HEK293T (cell line): ENCODE results near the gene PDCD7.

Experiments used
- CTCF ChIA-PET: fragments of 350-600 bp; formaldehyde crosslinking; extraction: SDS; loops from one replicate; lab custom pipeline; 2021; ENCODE audit warnings: antibody characterized with exemption, inconsistent platforms; lab: Yijun Ruan, JAX
- POLR2A ChIA-PET: fragments of 350-600 bp; formaldehyde crosslinking; extraction: SDS; loops from one replicate; lab custom pipeline; 2020; ENCODE audit warnings: antibody characterized with exemption, inconsistent platforms; lab: Yijun Ruan, JAX
- DNase-seq: peaks from one replicate; pipeline ENCODE4 v3.0.0; 2012; ENCODE audit warnings: mixed read lengths; ENCODE audit errors: extremely low spot score
- ARNT ChIP-seq: fragments of 450-650 bp; IDR thresholded peaks from 2 replicates; pipeline ENCODE4 v1.6.1; 2017; ENCODE audit warnings: mild to moderate bottlenecking
- BHLHE40 ChIP-seq: fragments of 450-650 bp; IDR thresholded peaks from 2 replicates; pipeline ENCODE4 v1.6.1; 2016; ENCODE audit warnings: mild to moderate bottlenecking, moderate library complexity, borderline replicate concordance
- CTBP1 ChIP-seq: fragments of 450-650 bp; IDR thresholded peaks from 2 replicates; pipeline ENCODE4 v1.6.1; 2016; ENCODE audit warnings: borderline replicate concordance
- ELF4 ChIP-seq: fragments of 450-650 bp; IDR thresholded peaks from 2 replicates; pipeline ENCODE4 v1.6.1; 2017; ENCODE audit warnings: antibody characterized with exemption
- FOXA1 ChIP-seq: fragments of 450-650 bp; IDR thresholded peaks from 2 replicates; pipeline ENCODE4 v1.6.1; 2016; ENCODE audit warnings: mild to moderate bottlenecking
- FOXK2 ChIP-seq: fragments of 450-650 bp; IDR thresholded peaks from 2 replicates; pipeline ENCODE4 v1.6.1; 2016; ENCODE audit warnings: mild to moderate bottlenecking
- FOXM1 ChIP-seq: fragments of 450-650 bp; IDR thresholded peaks from 2 replicates; pipeline ENCODE4 v1.6.1; 2017; ENCODE audit warnings: mild to moderate bottlenecking, borderline replicate concordance
- HDGF ChIP-seq: fragments of 450-650 bp; IDR thresholded peaks from 2 replicates; pipeline ENCODE4 v1.6.1; 2017; ENCODE audit warnings: antibody characterized with exemption, borderline replicate concordance
- L3MBTL2 ChIP-seq: fragments of 450-650 bp; conservative IDR thresholded peaks from 2 replicates; pipeline ENCODE4 v1.6.1; 2016; ENCODE audit warnings: mild to moderate bottlenecking
- LEF1 ChIP-seq: fragments of 450-650 bp; IDR thresholded peaks from 2 replicates; pipeline ENCODE4 v1.6.1; 2017; ENCODE audit warnings: mild to moderate bottlenecking, borderline replicate concordance
- NFRKB ChIP-seq: fragments of 450-650 bp; IDR thresholded peaks from 2 replicates; pipeline ENCODE4 v1.6.1; 2016; ENCODE audit warnings: mild to moderate bottlenecking, moderate library complexity
- PKNOX1 ChIP-seq: fragments of 450-650 bp; IDR thresholded peaks from 2 replicates; pipeline ENCODE4 v1.6.1; 2016
- SP1 ChIP-seq: fragments of 450-650 bp; IDR thresholded peaks from 2 replicates; pipeline ENCODE4 v1.6.1; 2017
- SUZ12 ChIP-seq: fragments of 450-650 bp; IDR thresholded peaks from 2 replicates; pipeline ENCODE4 v1.6.1; 2016; ENCODE audit warnings: mild to moderate bottlenecking
- TARDBP ChIP-seq: fragments of 450-650 bp; IDR thresholded peaks from 2 replicates; pipeline ENCODE4 v1.6.1; 2016
- ZNF384 ChIP-seq: fragments of 450-650 bp; IDR thresholded peaks from 2 replicates; pipeline ENCODE4 v1.6.1; 2016

PDCD7 gene

GRCh38 chr15:65085990-65086679, 47.5 kb downstream of the PDCD7 start:
- ChIA-PET CTCF (interaction anchor here (0.6 to 1.8 kb wide), 5 partner anchors 31 to 358 kb away, joined by 3 to 12 read pairs (median 4); no protein-coding TSS in a partner anchor), POLR2A (no interaction called here)
- TF ChIP-seq SP1 (no peak), FOXM1 (no peak), ZNF384 (no peak), FOXA1 (no peak), CTBP1 (no peak), ARNT (no peak), L3MBTL2 (no peak), NFRKB (no peak), BHLHE40 (no peak), LEF1 (no peak), TARDBP (no peak), ELF4 (no peak), HDGF (no peak), FOXK2 (no peak)
- DNase-seq, result peak; percentile 26

- TF ChIP-seq LEF1, result no peak
- POLR2A ChIA-PET, result no interaction called here
- DNase-seq, result no peak
- CTCF ChIA-PET, result interaction anchor here (1.3 to 1.4 kb wide), 2 partner anchors 42 to 185 kb away, joined by 4 read pairs; no protein-coding TSS in a partner anchor
These were observed 48.3 kb downstream of the PDCD7 start for GRCh38 chr15:65085207-65085753.

- CTCF ChIA-PET, result interaction anchor here (1.3 to 1.4 kb wide), 2 partner anchors 42 to 186 kb away, joined by 4 read pairs; no protein-coding TSS in a partner anchor
- POLR2A ChIA-PET, result no interaction called here
- TF ChIP-seq L3MBTL2 (no peak), CTBP1 (no peak), FOXA1 (no peak), FOXK2 (no peak), ELF4 (no peak), BHLHE40 (no peak), ZNF384 (no peak), HDGF (no peak), PKNOX1 (no peak), FOXM1 (no peak), LEF1 (no peak), NFRKB (no peak), SP1 (no peak), ARNT (no peak), TARDBP (no peak), SUZ12 (no peak)
These were observed 49.0 kb downstream of the PDCD7 start for GRCh38 chr15:65084500-65085206.

GRCh38 chr15:65083262-65083701, 50.3 kb downstream of the PDCD7 start:
- TF ChIP-seq ARNT, result no peak
- TF ChIP-seq FOXM1, result no peak
- no peak for TF ChIP-seq PKNOX1
- TF ChIP-seq LEF1, result no peak
- TF ChIP-seq TARDBP, result no peak
- POLR2A ChIA-PET, result interaction anchor here (1.1 kb wide), 1 partner anchor 30 kb away, joined by 4 read pairs; no protein-coding TSS in a partner anchor
- peak; percentile 25 for DNase-seq
- CTCF ChIA-PET, result interaction anchor here (0.5 to 2.2 kb wide), 5 partner anchors 22 to 52 kb away, joined by 3 to 15 read pairs (median 4); no protein-coding TSS in a partner anchor

More at GRCh38 chr15:65084500-65085206, 49.0 kb downstream of the PDCD7 start:
- DNase-seq, result no peak

- CTCF ChIA-PET, result interaction anchor here (1.1 to 2.2 kb wide), 3 partner anchors 21 to 49 kb away, joined by 3 to 15 read pairs (median 6); no protein-coding TSS in a partner anchor
These were observed 51.2 kb downstream of the PDCD7 start for GRCh38 chr15:65082303-65082953.

More at GRCh38 chr15:65082303-65082953, 51.2 kb downstream of the PDCD7 start:
- DNase-seq, result peak; percentile 28
- POLR2A ChIA-PET, result interaction anchor here (1.1 kb wide), 1 partner anchor 30 kb away, joined by 4 read pairs; no protein-coding TSS in a partner anchor
- TF ChIP-seq SP1 (no peak), LEF1 (no peak), L3MBTL2 (no peak), ZNF384 (no peak), SUZ12 (no peak), HDGF (no peak), NFRKB (no peak), FOXA1 (no peak), PKNOX1 (no peak), CTBP1 (no peak), FOXK2 (no peak)
